ENCODE data around the gene NRAS.
A peak's percentile ranks its signal among the peaks of the same experiment; 100 is the strongest.
"Not testable (repeated sequence)": the region's sequence is repeated elsewhere in the genome, so short reads cannot be mapped to it uniquely, and the experiment has no call there.

The NRAS gene

DNA sequence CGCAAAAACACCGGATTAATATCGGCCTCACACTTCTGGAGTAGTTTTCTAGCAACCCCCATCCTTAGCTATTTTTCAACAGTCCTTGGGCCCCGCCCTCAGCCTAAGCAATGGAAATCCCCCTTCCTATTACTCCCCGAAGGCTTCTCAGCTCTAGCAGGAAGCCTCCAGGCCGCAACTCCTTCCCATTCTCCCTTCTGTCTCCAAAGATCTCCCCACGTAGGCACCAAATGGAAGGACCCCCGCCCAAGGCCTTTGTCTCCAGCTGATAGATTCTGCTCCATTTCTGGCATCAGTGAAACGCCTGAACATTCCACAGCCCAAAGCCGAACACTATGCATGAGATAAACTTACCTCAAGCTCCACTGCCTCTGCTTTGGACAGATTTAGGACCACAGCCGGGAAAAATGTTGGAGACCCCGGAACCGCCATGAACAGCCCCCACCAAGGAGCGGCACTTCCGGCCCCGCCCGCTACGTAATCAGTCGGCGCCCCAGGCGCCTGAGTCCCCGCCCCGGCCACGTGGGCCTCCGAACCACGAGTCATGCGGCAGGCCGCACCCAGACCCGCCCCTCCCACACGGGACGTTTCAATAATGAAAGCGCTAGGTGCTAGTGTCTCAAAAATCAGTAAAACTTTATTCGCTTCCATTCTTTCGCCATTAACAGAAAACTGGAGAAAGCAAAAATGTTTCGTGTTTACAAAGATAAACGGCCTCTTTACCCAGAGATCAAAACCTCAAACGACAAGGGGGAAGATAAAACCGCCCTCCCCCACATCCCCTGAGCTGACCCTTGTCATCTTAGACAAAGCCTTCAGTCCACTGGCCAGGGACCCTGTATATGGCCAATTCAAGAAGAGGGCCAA, at the start of gene NRAS:
Gene NRAS, minus strand, starts transcription at position 468 of the 867 bp plus-strand sequence. CDS start 611 bp downstream, outside the sequence.
- peak; percentile 55 for DNase-seq (ENCODE audit: low read depth)

DNA sequence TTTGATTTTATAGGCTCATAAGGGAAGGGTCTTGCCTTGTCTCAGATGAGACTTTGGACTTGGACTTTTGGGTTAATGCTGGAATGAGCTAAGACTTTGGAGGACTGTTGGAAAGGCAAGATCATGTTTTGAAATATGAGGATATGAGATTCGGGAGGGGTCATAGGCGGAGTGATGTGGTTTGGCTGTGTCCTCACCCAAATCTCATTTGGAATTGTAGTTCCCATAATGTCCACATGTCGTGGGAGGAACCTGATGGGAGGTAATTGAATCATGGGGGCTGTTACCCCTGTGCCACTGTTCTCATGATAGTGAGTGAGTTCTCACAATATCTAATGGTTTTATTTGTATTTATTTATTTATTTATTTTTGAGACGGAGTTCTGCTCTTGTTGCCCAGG, 48.1 kb upstream of the NRAS start:
- DNase-seq (ENCODE audit: low read depth): no peak

DNA sequence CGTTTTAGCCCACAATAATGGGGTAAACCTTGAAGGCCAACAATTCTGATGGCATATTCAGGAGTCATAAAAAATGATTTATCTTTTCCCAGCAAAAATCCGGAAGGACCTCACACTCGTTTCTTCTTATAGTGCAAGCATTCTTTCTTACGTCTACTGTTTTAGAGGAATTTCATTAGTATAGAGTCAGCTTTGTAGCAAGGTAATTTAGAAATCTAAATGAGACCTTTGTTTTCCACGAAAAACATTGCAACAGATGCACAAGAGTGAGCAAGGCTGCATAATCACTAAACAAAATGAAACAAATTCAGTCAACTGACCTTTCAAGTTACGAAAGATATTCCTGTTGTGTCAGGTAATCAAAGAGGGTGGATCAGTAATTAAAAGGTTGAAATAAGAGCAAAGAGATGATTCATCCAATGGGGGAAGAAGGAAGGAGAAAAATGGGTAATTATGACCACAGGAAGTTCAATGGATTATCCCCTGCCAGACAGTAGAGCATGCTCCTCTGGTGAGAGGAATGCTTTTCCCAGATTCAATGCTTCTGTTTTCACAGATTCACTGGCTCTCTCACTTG, 41.8 kb upstream of the NRAS start:
- DNase-seq (ENCODE audit: low read depth): no peak

- peak; percentile 96 for DNase-seq (ENCODE audit: low read depth)
Observed at GRCh38 chr1:114757455-114758255, 41.1 kb upstream of the NRAS start, which contains the start of gene CSDE1. CSDE1 (minus strand) TSS chr1:114757984; CDS start chr1:114739890, 18,094 bp downstream.

DNA sequence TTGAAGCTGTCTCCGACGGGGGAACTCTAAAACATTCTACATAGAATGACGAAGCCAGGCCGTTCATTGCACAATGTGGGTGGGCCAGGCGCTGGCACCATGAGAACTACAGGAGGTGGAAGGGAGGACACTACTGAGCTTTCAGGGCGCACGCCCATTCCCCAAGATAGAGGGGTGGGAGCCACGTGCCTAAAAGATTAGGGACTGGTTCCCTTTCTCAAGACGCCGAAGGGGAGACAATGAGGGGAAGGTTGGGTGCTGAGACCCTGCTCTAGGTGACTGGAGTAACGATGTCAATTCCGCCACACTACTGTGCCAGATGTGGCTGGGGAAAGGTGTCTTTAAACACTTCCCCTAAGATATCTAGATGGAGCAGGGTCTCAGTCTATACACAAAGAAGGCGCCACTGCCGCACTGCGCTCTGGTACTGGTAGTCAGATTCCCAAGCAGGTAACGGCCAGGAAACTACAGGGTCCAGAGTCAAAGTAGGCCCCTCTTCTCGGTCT, 40.4 kb upstream of the NRAS start:
- DNase-seq (ENCODE audit: low read depth): no peak

- DNase-seq (ENCODE audit: low read depth): no peak
Observed at GRCh38 chr1:114756009-114756892, 39.7 kb upstream of the NRAS start.

- DNase-seq (ENCODE audit: low read depth): no peak
Observed at GRCh38 chr1:114755006-114755931, 38.7 kb upstream of the NRAS start.

DNA sequence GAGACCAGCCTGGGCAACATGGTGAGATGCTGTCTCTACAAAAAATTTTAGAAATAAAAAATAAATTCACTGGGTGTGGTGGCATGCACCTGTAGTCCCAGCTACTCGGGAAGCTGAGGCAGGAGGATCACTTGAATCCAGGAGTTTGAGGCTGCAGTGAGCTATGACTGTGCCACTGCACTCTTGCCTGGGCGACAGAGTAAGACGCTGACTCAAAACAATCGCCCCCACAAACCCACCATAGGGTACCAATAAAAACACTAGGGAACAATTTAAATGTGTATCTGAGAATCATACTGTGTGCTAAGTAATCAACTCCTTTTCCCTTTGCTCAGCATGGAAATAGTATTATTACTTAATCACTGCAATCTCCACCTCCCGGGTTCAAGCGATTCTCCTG, 37.1 kb upstream of the NRAS start:
- DNase-seq (ENCODE audit: low read depth): not testable (repeated sequence)

DNA sequence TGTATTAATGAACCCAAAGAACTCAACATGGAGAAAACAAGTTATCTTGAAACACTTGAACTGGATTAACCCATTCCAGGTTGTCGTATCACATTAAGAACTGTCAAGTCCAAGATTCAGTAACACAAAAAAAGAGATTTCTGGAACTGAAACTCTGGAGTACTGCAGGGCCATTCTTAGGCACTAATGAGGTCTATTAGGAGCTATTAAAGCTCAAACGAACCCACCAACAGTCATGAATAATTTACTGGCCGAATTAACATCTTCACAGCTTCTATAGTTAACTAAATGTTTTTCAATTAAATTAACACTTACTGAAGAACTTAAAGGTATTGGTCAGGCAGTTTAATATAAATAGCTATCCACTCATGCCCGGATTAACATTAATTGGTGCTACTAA, 36.6 kb upstream of the NRAS start:
- no peak for DNase-seq (ENCODE audit: low read depth)

- DNase-seq (ENCODE audit: low read depth): no peak
Observed at GRCh38 chr1:114750780-114751179, 34.2 kb upstream of the NRAS start.

DNA sequence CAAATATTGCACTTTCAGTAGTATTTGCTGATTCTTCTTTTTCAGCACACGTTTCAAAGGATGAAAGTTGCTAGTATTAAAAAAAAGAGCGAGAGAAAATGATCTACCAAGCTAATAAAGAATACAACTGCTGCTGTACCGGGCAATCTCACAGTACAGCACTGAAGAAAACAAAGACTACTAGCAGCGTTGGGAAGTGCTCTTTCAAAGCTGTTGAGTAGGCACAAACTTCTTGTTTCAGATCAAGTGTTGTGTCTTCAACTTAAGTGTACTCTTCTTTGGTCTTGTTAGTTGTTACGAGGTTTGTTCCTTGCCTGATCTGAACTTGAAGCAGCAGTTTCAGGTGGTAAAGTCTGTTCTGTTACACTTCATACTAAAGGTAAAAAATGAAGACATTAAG, 33.3 kb upstream of the NRAS start:
- DNase-seq (ENCODE audit: low read depth): no peak

GRCh38 chr1:114746450-114747121, 30.0 kb upstream of the NRAS start:
- no peak for DNase-seq (ENCODE audit: low read depth)

GRCh38 chr1:114745291-114745690, 28.7 kb upstream of the NRAS start:
- no peak for DNase-seq (ENCODE audit: low read depth)

GRCh38 chr1:114741963-114742746, 25.6 kb upstream of the NRAS start:
- DNase-seq (ENCODE audit: low read depth): no peak

- DNase-seq (ENCODE audit: low read depth): no peak
Observed at GRCh38 chr1:114740331-114740730, 23.8 kb upstream of the NRAS start.

GRCh38 chr1:114737314-114737849, 20.8 kb upstream of the NRAS start:
- DNase-seq (ENCODE audit: low read depth): no peak

- no peak for DNase-seq (ENCODE audit: low read depth)
Observed at GRCh38 chr1:114735479-114735878, 18.9 kb upstream of the NRAS start.

DNA sequence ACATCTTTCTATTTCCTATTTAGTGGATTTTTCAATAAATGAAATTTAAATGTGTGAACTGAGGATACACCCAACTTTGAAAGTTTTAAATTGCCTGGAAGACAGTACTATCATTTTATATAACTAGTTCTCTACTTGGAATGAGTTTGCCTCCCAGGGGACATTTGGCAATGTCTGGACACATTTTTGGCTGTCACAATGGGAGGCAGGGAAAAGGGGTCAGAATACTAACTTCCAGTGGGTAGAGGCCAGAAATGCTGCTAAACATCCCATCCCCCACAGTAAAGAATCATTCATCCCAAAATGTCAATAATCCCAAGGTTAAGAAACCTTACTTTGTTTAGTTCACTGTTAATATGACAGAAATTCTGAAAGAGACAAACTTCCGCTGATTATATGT, 13.2 kb upstream of the NRAS start:
- no peak for DNase-seq (ENCODE audit: low read depth)

DNA sequence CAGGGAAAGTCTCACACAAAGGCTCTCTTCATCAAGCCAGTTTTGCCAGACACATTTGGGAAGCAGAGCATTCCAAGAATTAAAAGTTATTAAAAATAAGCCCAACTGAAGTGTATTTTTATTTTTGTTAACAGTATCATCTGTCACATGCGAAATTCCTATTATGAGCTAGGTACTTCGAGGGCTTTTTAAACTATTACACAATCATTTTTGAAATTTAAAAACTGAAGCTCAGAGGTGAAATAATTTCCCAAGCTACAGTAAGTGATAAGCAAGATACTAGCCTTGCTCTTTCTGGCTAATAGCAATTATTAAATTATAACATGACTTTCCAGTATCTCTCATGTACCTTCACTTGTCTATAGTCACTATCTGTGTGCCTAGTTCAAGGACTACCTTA, 12.0 kb upstream of the NRAS start:
- DNase-seq (ENCODE audit: low read depth): no peak

Data from non-pigmented ciliary epithelial cell (primary cell).